Measurements from ENCODE around the gene MINPP1. TPM values are rescaled to one million over a fixed set of nuclear protein-coding genes. Genes with fewer than 3 reads are reported as not detected.

The MINPP1 gene
- total RNA-seq, 1 experiment from 2014 or later = 37.0 TPM

DNA sequence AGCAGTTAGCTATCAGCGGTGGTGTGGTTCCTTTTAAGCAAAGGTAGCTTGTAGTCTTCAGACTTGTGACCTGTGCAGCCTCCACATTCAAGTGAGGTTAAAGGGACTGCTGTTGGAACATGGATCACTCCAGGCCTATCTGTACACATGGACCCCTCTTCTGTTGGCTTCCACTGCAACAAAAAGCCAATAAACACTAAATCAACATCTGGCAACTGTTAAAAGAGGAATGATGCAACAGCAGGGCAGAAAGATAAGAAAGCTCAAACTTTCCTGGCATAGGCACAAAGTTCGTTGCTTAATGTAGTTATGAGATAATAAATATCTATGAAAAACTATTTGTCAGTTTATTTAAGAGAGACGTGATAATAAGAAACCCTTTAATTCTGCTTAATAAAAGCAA, 4.0 kb upstream of the MINPP1 start:
- POLR2A ChIA-PET = no interaction called here
- Histone ChIP-seq H3K4me1 (ENCODE audit: control insufficient read depth, insufficient read depth, low read length) (peaks cover 9% of the 10 kb centered on the region), H3K9me3 (ENCODE audit: control insufficient read depth, insufficient read depth, low read depth, low read length) (no peaks in the 10 kb centered on the region), H3K36me3 (ENCODE audit: control insufficient read depth, insufficient read depth, low read length) (no peaks in the 10 kb centered on the region; the same call in 1 of the 2 replicates), H3K4me3 (ENCODE audit: low read depth in 2 of 2, low read length in 2 of 2) (no peak overlapping the region), H3K27me3 (ENCODE audit: control insufficient read depth, insufficient read depth, low read length) (no peaks in the 10 kb centered on the region), H3K27ac (ENCODE audit: low read length) (peak overlapping the region; percentile 25; the same call in 1 of the 2 replicates)
- in situ Hi-C loops (cut with HindIII; ENCODE audit: low pct_unique_long_range_greater_than_20kb, low sequenced_read_pairs) (no loop called here), intact Hi-C loops (cut with micrococcal nuclease; ENCODE audit: unreplicated experiment) (no loop called here)
- CTCF ChIA-PET = no interaction called here
- TF ChIP-seq TCF7L2 (IDR thresholded peaks at IDR 0.05; ENCODE audit: low read depth, low read length) (peak; percentile 42; the same call in 1 of the 2 replicates), SIN3A (IDR thresholded peaks at IDR 0.05; ENCODE audit: borderline replicate concordance, insufficient read depth, low read depth, low read length) (no peak)
- DNase-seq (ENCODE audit: low read depth, low spot score) (no peak), ATAC-seq (no peak)
- BruUV-seq (replicated peaks) = no TSS peak

GRCh38 chr10:87503401-87503800, 1.3 kb upstream of the MINPP1 start:
- TF ChIP-seq SIN3A (IDR thresholded peaks at IDR 0.05; ENCODE audit: borderline replicate concordance, insufficient read depth, low read depth, low read length) (no peak), POLR2AphosphoS5 (IDR thresholded peaks at IDR 0.05; ENCODE audit: low read depth, low read length) (no peak), CTCF (IDR thresholded peaks at IDR 0.05) (no peak), REST (IDR thresholded peaks at IDR 0.05; ENCODE audit: insufficient read depth in 1 of 2, low read depth in 2 of 2, low read length in 1 of 2) (no peak), TCF7L2 (IDR thresholded peaks at IDR 0.05; ENCODE audit: low read depth, low read length) (no peak)
- intact Hi-C loops (cut with micrococcal nuclease; ENCODE audit: unreplicated experiment) (no loop called here), in situ Hi-C loops (cut with HindIII; ENCODE audit: low pct_unique_long_range_greater_than_20kb, low sequenced_read_pairs) (no loop called here)
- ATAC-seq (no peak), DNase-seq (ENCODE audit: low read depth, low spot score) (no peak)
- Histone ChIP-seq H3K27ac (ENCODE audit: low read length) (no peak overlapping the region; the same call in 1 of the 2 replicates), H3K27me3 (ENCODE audit: control insufficient read depth, insufficient read depth, low read length) (no peaks in the 10 kb centered on the region), H3K4me3 (ENCODE audit: low read depth in 2 of 2, low read length in 2 of 2) (no peak overlapping the region; a peak in 1 of 4 replicates), H3K4me1 (ENCODE audit: control insufficient read depth, insufficient read depth, low read length) (peaks cover 28% of the 10 kb centered on the region), H3K36me3 (ENCODE audit: control insufficient read depth, insufficient read depth, low read length) (peaks cover 5% of the 10 kb centered on the region), H3K9me3 (ENCODE audit: control insufficient read depth, insufficient read depth, low read depth, low read length) (no peaks in the 10 kb centered on the region)
- POLR2A ChIA-PET = no interaction called here
- CTCF ChIA-PET = interaction anchor here (0.6 kb wide), 1 partner anchor 159 kb away, joined by 3 read pairs; no protein-coding TSS in a partner anchor
- no TSS peak for BruUV-seq (replicated peaks)

DNA sequence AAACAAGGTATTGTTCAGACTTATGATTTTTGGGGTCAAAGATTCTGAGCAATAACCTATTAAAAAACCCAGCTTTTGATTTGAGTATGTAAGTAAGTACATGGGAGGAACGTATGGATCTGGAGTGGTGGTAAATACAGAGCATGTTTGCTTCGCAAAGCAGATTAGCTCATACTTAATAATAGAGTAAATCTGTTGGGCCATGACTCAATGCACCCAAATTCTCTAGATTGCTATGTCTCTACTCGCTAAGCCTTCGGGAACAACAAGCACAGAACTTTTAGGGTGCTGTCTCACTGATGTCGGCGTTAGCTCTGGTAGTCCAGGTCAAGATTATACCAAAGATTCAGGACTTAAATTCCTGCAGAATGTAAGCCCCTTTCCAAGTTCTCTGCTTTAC, 807 bp upstream of the MINPP1 start:
- H3K27me3 ChIP-seq (ENCODE audit: control insufficient read depth, insufficient read depth, low read length) = no peaks in the 10 kb centered on the region
- intact Hi-C loops (cut with micrococcal nuclease; ENCODE audit: unreplicated experiment) = no loop called here
- peak overlapping the region; percentile 99 for H3K27ac ChIP-seq (ENCODE audit: low read length)
- ChIA-PET CTCF (no interaction called here), POLR2A (no interaction called here)
- H3K9me3 ChIP-seq (ENCODE audit: control insufficient read depth, insufficient read depth, low read depth, low read length) = no peaks in the 10 kb centered on the region
- BruUV-seq (replicated peaks) = no TSS peak
- peaks cover 28% of the 10 kb centered on the region for H3K4me1 ChIP-seq (ENCODE audit: control insufficient read depth, insufficient read depth, low read length)
- H3K36me3 ChIP-seq (ENCODE audit: control insufficient read depth, insufficient read depth, low read length) = peaks cover 10% of the 10 kb centered on the region
- DNase-seq (ENCODE audit: low read depth, low spot score) (no peak), ATAC-seq (no peak)
- no peak for TF ChIP-seq CTCF (IDR thresholded peaks at IDR 0.05)
- no peak for TF ChIP-seq REST (IDR thresholded peaks at IDR 0.05; ENCODE audit: insufficient read depth in 1 of 2, low read depth in 2 of 2, low read length in 1 of 2)
- in situ Hi-C loops (cut with HindIII; ENCODE audit: low pct_unique_long_range_greater_than_20kb, low sequenced_read_pairs) = no loop called here
- peak overlapping the region; percentile 91 to 96 for H3K4me3 ChIP-seq (ENCODE audit: low read depth in 2 of 2, low read length in 2 of 2)
